Measurements from ENCODE around the gene FURIN. TPM values are rescaled to one million over a fixed set of nuclear protein-coding genes. Genes with fewer than 3 reads are reported as not detected.

FURIN gene
- total and polyA plus RNA-seq, 9 of the 15 experiments (the other 6 are each of a cell fraction or from before 2014, with no cell fraction given), result 0.92 to 99.9 (median 34.8) TPM

DNA sequence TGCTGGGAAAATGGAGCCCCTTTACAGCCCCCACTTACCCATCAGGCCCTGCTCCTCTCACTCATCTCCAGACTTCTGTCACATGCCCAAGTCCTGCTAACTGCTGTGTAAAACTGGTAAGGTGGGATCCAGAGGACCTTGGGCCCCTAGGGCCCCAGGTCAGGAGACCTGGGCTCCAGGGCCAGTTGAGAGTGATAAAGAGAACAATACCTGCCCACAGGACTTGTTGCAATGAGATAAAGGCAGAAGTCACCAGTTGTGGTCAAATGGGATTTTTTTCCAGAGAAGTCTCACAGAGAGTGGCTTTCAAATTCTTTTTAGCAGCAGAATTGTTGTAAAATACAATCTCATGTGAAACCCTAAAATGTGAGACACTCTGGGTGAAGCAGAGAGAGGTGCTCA, 753 bp downstream of the FURIN start (continued):
- no peak for TF ChIP-seq CBX2 (IDR thresholded peaks at IDR 0.05; ENCODE audit: insufficient read depth, low read length, poor library complexity, severe bottlenecking)
- TF ChIP-seq, protein P1, sequence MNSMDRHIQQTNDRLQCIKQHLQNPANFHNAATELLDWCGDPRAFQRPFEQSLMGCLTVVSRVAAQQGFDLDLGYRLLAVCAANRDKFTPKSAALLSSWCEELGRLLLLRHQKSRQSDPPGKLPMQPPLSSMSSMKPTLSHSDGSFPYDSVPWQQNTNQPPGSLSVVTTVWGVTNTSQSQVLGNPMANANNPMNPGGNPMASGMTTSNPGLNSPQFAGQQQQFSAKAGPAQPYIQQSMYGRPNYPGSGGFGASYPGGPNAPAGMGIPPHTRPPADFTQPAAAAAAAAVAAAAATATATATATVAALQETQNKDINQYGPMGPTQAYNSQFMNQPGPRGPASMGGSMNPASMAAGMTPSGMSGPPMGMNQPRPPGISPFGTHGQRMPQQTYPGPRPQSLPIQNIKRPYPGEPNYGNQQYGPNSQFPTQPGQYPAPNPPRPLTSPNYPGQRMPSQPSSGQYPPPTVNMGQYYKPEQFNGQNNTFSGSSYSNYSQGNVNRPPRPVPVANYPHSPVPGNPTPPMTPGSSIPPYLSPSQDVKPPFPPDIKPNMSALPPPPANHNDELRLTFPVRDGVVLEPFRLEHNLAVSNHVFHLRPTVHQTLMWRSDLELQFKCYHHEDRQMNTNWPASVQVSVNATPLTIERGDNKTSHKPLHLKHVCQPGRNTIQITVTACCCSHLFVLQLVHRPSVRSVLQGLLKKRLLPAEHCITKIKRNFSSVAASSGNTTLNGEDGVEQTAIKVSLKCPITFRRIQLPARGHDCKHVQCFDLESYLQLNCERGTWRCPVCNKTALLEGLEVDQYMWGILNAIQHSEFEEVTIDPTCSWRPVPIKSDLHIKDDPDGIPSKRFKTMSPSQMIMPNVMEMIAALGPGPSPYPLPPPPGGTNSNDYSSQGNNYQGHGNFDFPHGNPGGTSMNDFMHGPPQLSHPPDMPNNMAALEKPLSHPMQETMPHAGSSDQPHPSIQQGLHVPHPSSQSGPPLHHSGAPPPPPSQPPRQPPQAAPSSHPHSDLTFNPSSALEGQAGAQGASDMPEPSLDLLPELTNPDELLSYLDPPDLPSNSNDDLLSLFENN (IDR thresholded peaks at IDR 0.05; ENCODE audit: low read depth in 2 of 2, low read length in 2 of 2), result no peak
- TF ChIP-seq XRCC4 (IDR thresholded peaks at IDR 0.05; ENCODE audit: extremely low read depth, insufficient read depth, insufficient read length), result no peak
- peak; percentile 57; the same call in 1 of the 2 replicates for TF ChIP-seq NCOR1 (IDR thresholded peaks at IDR 0.05)
- peak; percentile 36; the same call in 1 of the 2 replicates for TF ChIP-seq GATAD2A (IDR thresholded peaks at IDR 0.05)
- no peak for TF ChIP-seq MECOM (CRISPR knock-in tag; IDR thresholded peaks at IDR 0.05)
- no peak for TF ChIP-seq ETV1 (tag; conservative IDR thresholded peaks at IDR 0.05; ENCODE audit: low read depth)
- TF ChIP-seq ELF1 (tag; IDR thresholded peaks at IDR 0.05), result no peak
- peak; percentile 58; the same call in 1 of the 2 replicates for TF ChIP-seq DMBX1 (CRISPR knock-in tag; IDR thresholded peaks at IDR 0.05; ENCODE audit: borderline replicate concordance)
- 0 out of 2 replicates have a peak, but pooled peaks have one; percentile 53 for TF ChIP-seq IFI16 (CRISPR knock-in tag; IDR thresholded peaks at IDR 0.05)
- peak; percentile 77; the same call in 1 of the 2 replicates for TF ChIP-seq ZNF766 (CRISPR knock-in tag; conservative IDR thresholded peaks at IDR 0.05)
- no peak for TF ChIP-seq GTF2A2 (tag; IDR thresholded peaks at IDR 0.05)

Data from K562 (cell line).